Stimulated activated CD8-positive, alpha-beta memory T cell treated with anti-CD3 and anti-CD28 coated beads, Interleukin-12 subunit alpha, Interleukin-12 subunit beta, amount 100 ng/mL, for 1 hour (primary cell): ENCODE measurements around the gene FMN1.
"Not testable (repeated sequence)": the region's sequence is repeated elsewhere in the genome, so short reads cannot be mapped to it uniquely, and the experiment has no call there.

Source experiments
- DNase-seq: peaks from one replicate; pipeline ENCODE4 v3.0.0-alpha.2; 2020; ENCODE audit warnings: low read depth

Gene FMN1

GRCh38 chr15:32966512-32966911 lies 228.0 kb downstream of the FMN1 start:
- no peak for DNase-seq

GRCh38 chr15:32965897-32966296 lies 228.6 kb downstream of the FMN1 start:
- DNase-seq: no peak

- no peak for DNase-seq
These were observed 235.4 kb downstream of the FMN1 start for GRCh38 chr15:32959077-32959476.

GRCh38 chr15:32957219-32957618 lies 237.3 kb downstream of the FMN1 start:
- DNase-seq: no peak

GRCh38 chr15:32956711-32957110 lies 237.8 kb downstream of the FMN1 start:
- DNase-seq: no peak

GRCh38 chr15:32956006-32956405 lies 238.5 kb downstream of the FMN1 start:
- no peak for DNase-seq

GRCh38 chr15:32953533-32953910 lies 241.0 kb downstream of the FMN1 start:
- DNase-seq: no peak

- no peak for DNase-seq
These were observed 241.5 kb downstream of the FMN1 start for GRCh38 chr15:32952901-32953532.

GRCh38 chr15:32951736-32952464 lies 242.6 kb downstream of the FMN1 start:
- no peak for DNase-seq

- not testable (repeated sequence) for DNase-seq
These were observed 244.5 kb downstream of the FMN1 start for GRCh38 chr15:32950051-32950450.

GRCh38 chr15:32946210-32946609 lies 248.3 kb downstream of the FMN1 start:
- DNase-seq: no peak

- DNase-seq: no peak
These were observed 250.1 kb downstream of the FMN1 start for GRCh38 chr15:32944431-32944830.

GRCh38 chr15:32943711-32944110 lies 250.8 kb downstream of the FMN1 start:
- DNase-seq: no peak

GRCh38 chr15:32942401-32942841 lies 252.1 kb downstream of the FMN1 start:
- no peak for DNase-seq

GRCh38 chr15:32941823-32942222 lies 252.7 kb downstream of the FMN1 start:
- no peak for DNase-seq

GRCh38 chr15:32936976-32937375 lies 257.5 kb downstream of the FMN1 start:
- DNase-seq: no peak

- DNase-seq: no peak
These were observed 258.1 kb downstream of the FMN1 start for GRCh38 chr15:32936283-32936918.

- DNase-seq: no peak
These were observed 259.4 kb downstream of the FMN1 start for GRCh38 chr15:32935139-32935538.

GRCh38 chr15:32933236-32933635 lies 261.3 kb downstream of the FMN1 start:
- no peak for DNase-seq

GRCh38 chr15:32928876-32929275 lies 265.6 kb downstream of the FMN1 start:
- DNase-seq: no peak

- DNase-seq: no peak
These were observed 267.4 kb downstream of the FMN1 start for GRCh38 chr15:32927124-32927523.

GRCh38 chr15:32923176-32923575 lies 271.3 kb downstream of the FMN1 start:
- no peak for DNase-seq

- no peak for DNase-seq
These were observed 272.0 kb downstream of the FMN1 start for GRCh38 chr15:32922541-32922940.
